Glomerular visceral epithelial cell (primary cell): ENCODE measurements around the gene SLC25A6.
"Not testable (repeated sequence)": the region's sequence is repeated elsewhere in the genome, so short reads cannot be mapped to it uniquely, and the experiment has no call there.

Experiments used
- DNase-seq: peaks from one replicate; pipeline ENCODE4 v3.0.0-alpha.2; 2016; ENCODE audit errors: extremely low spot score

The SLC25A6 gene

GRCh38 chrX:1354036-1355019, 37.6 kb downstream of the SLC25A6 start:
- DNase-seq: no peak

GRCh38 chrX:1351981-1352714, 39.8 kb downstream of the SLC25A6 start:
- no peak for DNase-seq

GRCh38 chrX:1349606-1350005, 42.3 kb downstream of the SLC25A6 start:
- not testable (repeated sequence) for DNase-seq

DNA sequence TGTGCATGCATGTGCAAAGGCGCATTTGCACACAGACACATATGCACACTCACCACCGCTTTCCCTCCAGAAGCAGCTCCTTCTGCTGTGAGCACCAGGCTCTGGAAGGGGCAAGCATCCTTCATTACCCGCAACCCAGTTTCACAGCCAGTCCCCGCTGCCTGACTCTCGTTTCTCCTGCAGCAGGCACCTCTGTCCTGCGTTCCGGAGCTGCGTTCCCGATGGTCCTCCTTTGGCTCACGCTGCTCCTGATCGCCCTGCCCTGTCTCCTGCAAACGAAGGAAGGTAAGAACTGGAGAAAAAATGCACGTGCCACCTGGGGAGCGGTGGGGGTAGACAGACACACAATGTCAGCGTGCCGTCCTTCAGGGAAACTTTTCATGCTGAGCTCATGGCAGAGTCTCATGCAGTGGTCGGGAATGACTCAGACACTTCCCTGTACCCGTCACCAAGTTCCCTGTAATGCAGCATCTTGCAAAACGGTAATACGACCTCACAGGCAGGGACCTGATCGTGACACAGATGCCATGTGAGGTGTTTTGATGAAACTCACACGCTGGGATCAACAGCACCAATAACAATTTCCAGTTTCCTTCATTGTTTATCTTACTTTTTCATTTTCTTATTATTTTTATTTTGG, 50.2 kb downstream of the SLC25A6 start:
- DNase-seq: no peak

DNA sequence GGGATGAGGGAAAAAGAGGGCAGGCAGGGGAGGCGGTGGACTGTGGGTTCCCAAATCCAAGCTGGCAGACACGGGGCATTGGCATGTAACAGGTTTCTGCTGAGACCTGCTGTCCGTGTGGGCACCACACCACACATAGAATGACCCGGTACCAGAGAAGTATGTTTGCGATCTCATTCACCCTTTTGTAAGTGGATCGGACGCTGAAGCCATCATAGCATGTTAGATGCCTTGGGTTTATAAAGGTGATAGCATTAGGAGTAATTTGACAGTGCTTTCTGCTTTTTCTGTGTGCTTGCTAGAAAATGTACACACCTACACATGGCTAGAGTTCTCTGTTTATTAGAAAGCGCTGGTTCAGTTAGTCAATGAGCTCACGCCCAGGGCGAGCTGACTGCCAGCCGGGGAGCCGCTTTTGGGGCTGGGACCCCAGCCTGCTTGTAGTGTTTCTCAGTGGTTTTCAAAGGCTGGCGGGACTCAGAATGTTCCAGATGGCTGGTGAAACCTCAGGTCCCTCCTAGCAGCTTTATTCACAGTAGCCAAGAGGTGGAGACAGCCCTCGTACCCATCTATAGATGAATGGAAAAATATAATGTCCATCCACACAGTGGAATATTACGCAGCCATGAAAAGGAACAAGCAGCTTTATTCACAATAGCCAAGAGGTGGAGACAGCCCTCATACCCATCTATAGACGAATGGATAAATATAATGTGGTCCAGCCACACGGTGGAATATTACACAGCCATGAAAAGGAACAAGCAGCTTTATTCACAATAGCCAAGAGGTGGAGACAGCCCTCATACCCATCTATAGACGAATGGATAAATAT, 54.7 kb downstream of the SLC25A6 start:
- no peak for DNase-seq

DNA sequence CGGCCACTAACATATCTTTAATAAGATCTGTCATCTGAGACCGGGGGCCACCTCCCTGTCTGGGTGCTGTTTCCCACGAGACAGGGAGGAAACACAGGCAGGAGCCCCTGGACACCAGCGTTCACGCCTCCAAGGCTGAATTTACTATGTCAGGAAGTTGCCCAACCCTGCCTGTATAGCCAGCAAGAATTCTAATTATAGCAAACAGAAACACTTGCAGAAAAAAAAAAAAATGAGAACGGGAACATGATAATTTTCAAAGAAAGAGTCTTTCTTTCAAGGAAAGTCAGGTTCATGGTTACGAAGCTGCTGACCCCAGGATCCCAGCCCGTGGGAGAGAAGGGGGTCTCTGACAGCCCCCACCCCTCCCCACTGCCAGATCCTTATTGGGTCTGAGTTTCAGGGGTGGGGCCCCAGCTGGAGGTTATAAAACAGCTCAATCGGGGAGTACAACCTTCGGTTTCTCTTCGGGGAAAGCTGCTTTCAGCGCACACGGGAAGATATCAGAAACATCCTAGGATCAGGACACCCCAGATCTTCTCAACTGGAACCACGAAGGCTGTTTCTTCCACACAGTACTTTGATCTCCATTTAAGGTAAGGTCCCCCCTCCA, 55.5 kb downstream of the SLC25A6 start, which contains the start of gene IL3RA:
TSS of gene IL3RA (plus strand) at position 455 of the 613 bp plus-strand sequence. CDS start 4,981 bp downstream, outside the sequence.
- no peak for DNase-seq
